ENCODE data around the gene CD151.
A peak's percentile ranks its signal among the peaks of the same experiment; 100 is the strongest.

Gene CD151

GRCh38 chr11:841981-842369 lies 9.2 kb downstream of the CD151 start:
- H3K36me3 ChIP-seq (ENCODE audit: control insufficient read depth in 1 of 2, insufficient read depth in 2 of 2, low read length in 2 of 2), result peaks cover 10 to 37% of the 10 kb centered on the region in 2 donors
- H3K4me3 ChIP-seq (ENCODE audit: low read depth in 1 of 2, low read length in 2 of 2), result peak overlapping the region; percentile 74 to 99
- peak overlapping the region; percentile 31 for H3K27ac ChIP-seq (ENCODE audit: low read length)
- peaks cover 11 to 56% of the 10 kb centered on the region in 2 donors for H3K4me1 ChIP-seq (ENCODE audit: control insufficient read depth in 1 of 2, insufficient read depth in 2 of 2, low read length in 2 of 2)
- H3K27me3 ChIP-seq (ENCODE audit: low read depth, low read length), result no peaks in the 10 kb centered on the region
- H3K9me3 ChIP-seq (ENCODE audit: control insufficient read depth in 1 of 2, low read length in 2 of 2), result no peaks in the 10 kb centered on the region

- Histone ChIP-seq H3K27ac (ENCODE audit: low read length) (peak within 1 kb of the TSS; percentile 45), H3K9me3 (ENCODE audit: control insufficient read depth in 1 of 2, low read length in 2 of 2) (no peaks in the 10 kb centered on the region), H3K4me3 (ENCODE audit: low read depth in 1 of 2, low read length in 2 of 2) (peak within 1 kb of the TSS; percentile 74 to 99), H3K36me3 (ENCODE audit: control insufficient read depth in 1 of 2, insufficient read depth in 2 of 2, low read length in 2 of 2) (peaks cover 10 to 32% of the 10 kb centered on the region in 2 donors), H3K4me1 (ENCODE audit: control insufficient read depth in 1 of 2, insufficient read depth in 2 of 2, low read length in 2 of 2) (peaks cover 11 to 56% of the 10 kb centered on the region in 2 donors), H3K27me3 (ENCODE audit: low read depth, low read length) (no peaks in the 10 kb centered on the region)
Measured at GRCh38 chr11:842370-843002, 9.7 kb downstream of the CD151 start, which contains the start of the genes POLR2L and TSPAN4. Gene POLR2L, minus strand, starts transcription at chr11:842529. Its CDS starts 21 bp downstream, at chr11:842508. Gene TSPAN4, plus strand, starts transcription at chr11:842852. Its CDS starts 7,453 bp downstream, at chr11:850305.

GRCh38 chr11:843086-843734 lies 10.5 kb downstream of the CD151 start:
- Histone ChIP-seq H3K27ac (ENCODE audit: low read length) (peak overlapping the region; percentile 45), H3K27me3 (ENCODE audit: low read depth, low read length) (no peaks in the 10 kb centered on the region), H3K4me1 (ENCODE audit: control insufficient read depth in 1 of 2, insufficient read depth in 2 of 2, low read length in 2 of 2) (peaks cover 11 to 57% of the 10 kb centered on the region in 2 donors), H3K4me3 (ENCODE audit: low read depth in 1 of 2, low read length in 2 of 2) (peak overlapping the region; percentile 59 to 99), H3K9me3 (ENCODE audit: control insufficient read depth in 1 of 2, low read length in 2 of 2) (no peaks in the 10 kb centered on the region), H3K36me3 (ENCODE audit: control insufficient read depth in 1 of 2, insufficient read depth in 2 of 2, low read length in 2 of 2) (peaks cover 7 to 26% of the 10 kb centered on the region in 2 donors)

GRCh38 chr11:843818-844692 lies 11.3 kb downstream of the CD151 start:
- H3K27ac ChIP-seq (ENCODE audit: low read length), result peak overlapping the region; percentile 45
- no peaks in the 10 kb centered on the region for H3K27me3 ChIP-seq (ENCODE audit: low read depth, low read length)
- peaks cover 11 to 59% of the 10 kb centered on the region in 2 donors for H3K4me1 ChIP-seq (ENCODE audit: control insufficient read depth in 1 of 2, insufficient read depth in 2 of 2, low read length in 2 of 2)

GRCh38 chr11:844693-845644 lies 12.2 kb downstream of the CD151 start:
- Histone ChIP-seq H3K27ac (ENCODE audit: low read length) (no peak overlapping the region), H3K9me3 (ENCODE audit: control insufficient read depth in 1 of 2, low read length in 2 of 2) (no peaks in the 10 kb centered on the region), H3K4me3 (ENCODE audit: low read depth in 1 of 2, low read length in 2 of 2) (peak overlapping the region; percentile 10 to 26), H3K27me3 (ENCODE audit: low read depth, low read length) (no peaks in the 10 kb centered on the region), H3K36me3 (ENCODE audit: control insufficient read depth in 1 of 2, insufficient read depth in 2 of 2, low read length in 2 of 2) (peaks cover 2 to 8% of the 10 kb centered on the region in 2 donors), H3K4me1 (ENCODE audit: control insufficient read depth in 1 of 2, insufficient read depth in 2 of 2, low read length in 2 of 2) (peaks cover 11 to 61% of the 10 kb centered on the region in 2 donors)

More at GRCh38 chr11:843818-844692, 11.3 kb downstream of the CD151 start:
- H3K36me3 ChIP-seq (ENCODE audit: control insufficient read depth in 1 of 2, insufficient read depth in 2 of 2, low read length in 2 of 2), result peaks cover 7 to 18% of the 10 kb centered on the region in 2 donors
- no peaks in the 10 kb centered on the region for H3K9me3 ChIP-seq (ENCODE audit: control insufficient read depth in 1 of 2, low read length in 2 of 2)
- peak overlapping the region; percentile 59 to 99 for H3K4me3 ChIP-seq (ENCODE audit: low read depth in 1 of 2, low read length in 2 of 2)

GRCh38 chr11:845872-846495 lies 13.2 kb downstream of the CD151 start:
- H3K9me3 ChIP-seq (ENCODE audit: control insufficient read depth in 1 of 2, low read length in 2 of 2), result no peaks in the 10 kb centered on the region
- H3K36me3 ChIP-seq (ENCODE audit: control insufficient read depth in 1 of 2, insufficient read depth in 2 of 2, low read length in 2 of 2), result no peaks in the 10 kb centered on the region
- H3K27ac ChIP-seq (ENCODE audit: low read length), result no peak overlapping the region
- H3K4me3 ChIP-seq (ENCODE audit: low read depth in 1 of 2, low read length in 2 of 2), result no peak overlapping the region
- peaks cover 7 to 61% of the 10 kb centered on the region in 2 donors for H3K4me1 ChIP-seq (ENCODE audit: control insufficient read depth in 1 of 2, insufficient read depth in 2 of 2, low read length in 2 of 2)
- H3K27me3 ChIP-seq (ENCODE audit: low read depth, low read length), result no peaks in the 10 kb centered on the region

GRCh38 chr11:846496-847098 lies 13.8 kb downstream of the CD151 start:
- Histone ChIP-seq H3K27me3 (ENCODE audit: low read depth, low read length) (no peaks in the 10 kb centered on the region), H3K27ac (ENCODE audit: low read length) (no peak overlapping the region)

GRCh38 chr11:847876-848275 lies 15.1 kb downstream of the CD151 start:
- no peaks in the 10 kb centered on the region for H3K27me3 ChIP-seq (ENCODE audit: low read depth, low read length)

More at GRCh38 chr11:846496-847098, 13.8 kb downstream of the CD151 start:
- Histone ChIP-seq H3K4me1 (ENCODE audit: control insufficient read depth in 1 of 2, insufficient read depth in 2 of 2, low read length in 2 of 2) (peaks cover 3 to 61% of the 10 kb centered on the region in 2 donors), H3K36me3 (ENCODE audit: control insufficient read depth in 1 of 2, insufficient read depth in 2 of 2, low read length in 2 of 2) (no peaks in the 10 kb centered on the region), H3K4me3 (ENCODE audit: low read depth in 1 of 2, low read length in 2 of 2) (no peak overlapping the region), H3K9me3 (ENCODE audit: control insufficient read depth in 1 of 2, low read length in 2 of 2) (no peaks in the 10 kb centered on the region)

GRCh38 chr11:848380-848931 lies 15.7 kb downstream of the CD151 start:
- Histone ChIP-seq H3K4me1 (ENCODE audit: control insufficient read depth in 1 of 2, insufficient read depth in 2 of 2, low read length in 2 of 2) (peaks cover 3 to 57% of the 10 kb centered on the region in 2 donors), H3K9me3 (ENCODE audit: control insufficient read depth in 1 of 2, low read length in 2 of 2) (no peaks in the 10 kb centered on the region), H3K4me3 (ENCODE audit: low read depth in 1 of 2, low read length in 2 of 2) (peak overlapping the region in 1 of 2 donors; percentile 67), H3K27me3 (ENCODE audit: low read depth, low read length) (no peaks in the 10 kb centered on the region), H3K36me3 (ENCODE audit: control insufficient read depth in 1 of 2, insufficient read depth in 2 of 2, low read length in 2 of 2) (no peaks in the 10 kb centered on the region), H3K27ac (ENCODE audit: low read length) (no peak overlapping the region)

More at GRCh38 chr11:847876-848275, 15.1 kb downstream of the CD151 start:
- Histone ChIP-seq H3K9me3 (ENCODE audit: control insufficient read depth in 1 of 2, low read length in 2 of 2) (no peaks in the 10 kb centered on the region), H3K36me3 (ENCODE audit: control insufficient read depth in 1 of 2, insufficient read depth in 2 of 2, low read length in 2 of 2) (no peaks in the 10 kb centered on the region), H3K4me1 (ENCODE audit: control insufficient read depth in 1 of 2, insufficient read depth in 2 of 2, low read length in 2 of 2) (peaks cover 3 to 61% of the 10 kb centered on the region in 2 donors), H3K4me3 (ENCODE audit: low read depth in 1 of 2, low read length in 2 of 2) (no peak overlapping the region), H3K27ac (ENCODE audit: low read length) (no peak overlapping the region)

All from muscle layer of duodenum (tissue), 2 donors.